Endodermal cell (in vitro differentiated cells): ENCODE measurements around the gene RFX5. TPM values are rescaled to one million over a fixed set of nuclear protein-coding genes. Genes with fewer than 3 reads are reported as not detected.

Experiments
- DNase-seq: peaks from one replicate; pipeline ENCODE4 v3.0.0-alpha.2; 2017
- H3K27ac ChIP-seq: 2 replicates; pipeline ENCODE4 v1.5.1; 2013; ENCODE audit warnings: mild to moderate bottlenecking, low read depth, low read length, moderate library complexity
- H3K27me3 ChIP-seq: 2 replicates; pipeline ENCODE4 v1.6.1; 2013; ENCODE audit warnings: mild to moderate bottlenecking, low read length, moderate library complexity; ENCODE audit not compliant: insufficient read depth, control insufficient read depth, poor library complexity, severe bottlenecking
- H3K36me3 ChIP-seq: 2 replicates; pipeline ENCODE4 v1.7.0; 2013; ENCODE audit warnings: mild to moderate bottlenecking, low read length, moderate library complexity; ENCODE audit not compliant: control insufficient read depth, insufficient read depth
- H3K4me1 ChIP-seq: one replicate; pipeline ENCODE4 v1.7.0; 2013; ENCODE audit warnings: low read length; ENCODE audit not compliant: control insufficient read depth, insufficient read depth
- H3K4me3 ChIP-seq: 2 replicates; pipeline ENCODE4 v1.5.1; 2013; ENCODE audit warnings: mild to moderate bottlenecking, low read length, moderate library complexity
- H3K9ac ChIP-seq: 2 replicates; pipeline ENCODE4 v1.6.1; 2013; ENCODE audit warnings: mild to moderate bottlenecking, low read length, moderate library complexity; ENCODE audit not compliant: poor library complexity, severe bottlenecking; ENCODE audit errors: extremely low read depth
- H3K9me3 ChIP-seq: 2 replicates; pipeline ENCODE4 v1.6.1; 2013; ENCODE audit warnings: mild to moderate bottlenecking, low read length, moderate library complexity; ENCODE audit not compliant: control insufficient read depth
- H3K27ac Mint-ChIP-seq: 2 replicates; pipeline ENCODE4 v1.8.0; 2020; ENCODE audit warnings: mixed read lengths
- H3K27me3 Mint-ChIP-seq: 2 replicates; pipeline ENCODE4 v1.8.0; 2021; ENCODE audit warnings: mild to moderate bottlenecking, mixed read lengths; ENCODE audit not compliant: insufficient read depth
- H3K36me3 Mint-ChIP-seq: 2 replicates; pipeline ENCODE4 v1.8.0; 2020; ENCODE audit warnings: low read depth, mixed read lengths
- H3K4me1 Mint-ChIP-seq: 2 replicates; pipeline ENCODE4 v1.8.0; 2020; ENCODE audit warnings: mixed read lengths
- H3K4me3 Mint-ChIP-seq: 2 replicates; pipeline ENCODE4 v1.8.0; 2020; ENCODE audit warnings: mild to moderate bottlenecking, moderate library complexity, mixed read lengths
- H3K9me3 Mint-ChIP-seq: 2 replicates; pipeline ENCODE4 v1.8.0; 2020; ENCODE audit warnings: mild to moderate bottlenecking, mixed read lengths
- WGBS, 2 experiments: methylation state at CpG; one replicate each; pipeline versions ENCODE4 v1.1.5 to v1.1.7; 2013; ENCODE audit warnings: missing lambda C conversion rate in 2 of 2, mixed read lengths in 1 of 2; ENCODE audit not compliant: insufficient coverage in 1 of 2, insufficient read length in 1 of 2; 5-methylcytosine and 5-hydroxymethylcytosine counted together
- total RNA-seq, 2 donors: library from RNA; stranded (reverse); fragmentation: NEBNext Ultra II Directional in 1 of 2; extraction: Animal tissue kit (Norgen Biotek cat#: 25700) in 1 of 2; gene quantifications; 2 replicates in 1 of 2; 3 replicates in 1 of 2; pipeline ENCODE4 v1.2.1, GENCODE V29; 2021
- TF ChIP-seq, protein P1 (sequence below): fragments of 200-600 bp; sonication (generic); conservative IDR thresholded peaks from 2 replicates; pipeline ENCODE4 v1.5.0; 2021; ENCODE audit warnings: antibody characterized with exemption, mild to moderate bottlenecking

Gene RFX5
- total RNA-seq, 2 donors from 2014 or later, result 57.7 to 72.1 TPM

DNA sequence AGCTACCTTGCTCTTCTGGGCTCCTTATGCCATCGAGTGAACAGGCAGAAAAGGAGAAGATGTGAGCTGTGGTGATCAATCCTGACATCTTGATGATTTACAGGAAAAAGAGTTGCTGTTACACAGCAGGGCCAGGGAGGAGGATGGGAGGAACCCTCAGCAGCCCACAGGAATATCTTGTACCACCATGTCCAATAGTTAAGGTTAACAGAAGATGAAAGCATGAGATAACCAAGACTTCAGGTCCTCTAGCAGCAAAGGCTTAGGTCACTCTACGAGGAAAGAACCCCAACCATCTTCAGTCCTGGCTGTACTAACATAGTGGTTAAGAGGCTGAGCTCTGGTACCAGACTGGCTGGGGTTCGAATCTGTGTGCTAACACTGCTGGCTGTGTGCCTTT is 37.5 kb upstream of the RFX5 start:
- Mint-ChIP-seq H3K4me1 (no peaks in the 10 kb centered on the region), H3K4me3 (no peak overlapping the region), H3K36me3 (no peaks in the 10 kb centered on the region), H3K27ac (no peak overlapping the region), H3K27me3 (no peaks in the 10 kb centered on the region), H3K9me3 (peaks cover 3% of the 10 kb centered on the region)
- H3K27me3 ChIP-seq, result no peaks in the 10 kb centered on the region
- H3K4me1 ChIP-seq, result no peaks in the 10 kb centered on the region
- no peak for DNase-seq
- TF ChIP-seq, protein P1, sequence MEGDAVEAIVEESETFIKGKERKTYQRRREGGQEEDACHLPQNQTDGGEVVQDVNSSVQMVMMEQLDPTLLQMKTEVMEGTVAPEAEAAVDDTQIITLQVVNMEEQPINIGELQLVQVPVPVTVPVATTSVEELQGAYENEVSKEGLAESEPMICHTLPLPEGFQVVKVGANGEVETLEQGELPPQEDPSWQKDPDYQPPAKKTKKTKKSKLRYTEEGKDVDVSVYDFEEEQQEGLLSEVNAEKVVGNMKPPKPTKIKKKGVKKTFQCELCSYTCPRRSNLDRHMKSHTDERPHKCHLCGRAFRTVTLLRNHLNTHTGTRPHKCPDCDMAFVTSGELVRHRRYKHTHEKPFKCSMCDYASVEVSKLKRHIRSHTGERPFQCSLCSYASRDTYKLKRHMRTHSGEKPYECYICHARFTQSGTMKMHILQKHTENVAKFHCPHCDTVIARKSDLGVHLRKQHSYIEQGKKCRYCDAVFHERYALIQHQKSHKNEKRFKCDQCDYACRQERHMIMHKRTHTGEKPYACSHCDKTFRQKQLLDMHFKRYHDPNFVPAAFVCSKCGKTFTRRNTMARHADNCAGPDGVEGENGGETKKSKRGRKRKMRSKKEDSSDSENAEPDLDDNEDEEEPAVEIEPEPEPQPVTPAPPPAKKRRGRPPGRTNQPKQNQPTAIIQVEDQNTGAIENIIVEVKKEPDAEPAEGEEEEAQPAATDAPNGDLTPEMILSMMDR, result no peak
- H3K9ac ChIP-seq, result no peak overlapping the region
- H3K27ac ChIP-seq, result no peak overlapping the region
- WGBS, 2 experiments, result 92 to 93% methylated on average over 2 to 3 of the region's 3 CpGs
- no peaks in the 10 kb centered on the region for H3K36me3 ChIP-seq
- no peak overlapping the region for H3K4me3 ChIP-seq
- H3K9me3 ChIP-seq, result no peaks in the 10 kb centered on the region

DNA sequence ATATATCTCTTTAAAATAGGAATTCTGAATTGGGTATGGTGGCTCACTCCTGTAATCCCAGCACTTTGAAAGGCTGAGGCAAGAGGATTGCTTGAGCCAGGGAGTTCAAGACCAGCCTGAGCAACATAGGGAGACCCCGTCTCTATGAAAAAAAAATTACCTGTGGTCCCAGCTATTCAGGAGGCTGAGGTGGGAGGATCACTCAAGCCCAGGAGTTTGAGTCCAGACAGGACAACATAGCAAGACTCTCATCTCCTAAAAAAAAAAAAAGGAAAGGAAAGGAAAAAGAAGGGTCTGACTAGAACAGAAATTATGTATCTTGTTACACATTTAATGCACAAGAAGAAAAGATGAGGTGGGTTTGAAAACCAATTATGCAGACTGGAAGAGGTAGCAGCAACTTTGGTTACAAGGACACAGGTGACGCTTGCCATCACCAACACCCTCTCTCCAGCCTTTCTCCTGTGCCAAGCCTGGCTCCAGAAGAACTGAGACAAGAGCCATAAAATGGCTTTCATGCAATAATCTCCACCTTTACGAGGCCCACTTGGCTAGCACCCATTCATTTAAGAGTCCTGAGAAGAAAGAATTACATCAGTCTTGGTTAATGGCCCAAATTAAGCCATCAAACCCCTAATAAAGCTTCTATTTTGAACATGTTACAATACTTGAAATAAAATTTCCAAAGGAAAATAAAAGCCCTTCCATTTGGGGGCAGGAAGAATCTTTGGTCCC is 30.3 kb upstream of the RFX5 start:
- H3K9me3 Mint-ChIP-seq, result no peaks in the 10 kb centered on the region
- H3K9ac ChIP-seq, result no peak overlapping the region
- WGBS, 2 experiments, result 88 to 100% methylated on average over 2 to 3 of the region's 3 CpGs
- H3K27ac ChIP-seq, result no peak overlapping the region
- H3K27ac Mint-ChIP-seq, result no peak overlapping the region
- peaks cover 1% of the 10 kb centered on the region for H3K27me3 Mint-ChIP-seq
- H3K4me3 ChIP-seq, result no peak overlapping the region
- H3K36me3 Mint-ChIP-seq, result no peaks in the 10 kb centered on the region
- TF ChIP-seq, protein P1, result no peak
- no peaks in the 10 kb centered on the region for H3K27me3 ChIP-seq
- no peak for DNase-seq
- peaks cover 8% of the 10 kb centered on the region for H3K4me1 Mint-ChIP-seq
- H3K9me3 ChIP-seq, result no peaks in the 10 kb centered on the region
- no peaks in the 10 kb centered on the region for H3K36me3 ChIP-seq
- no peak overlapping the region for H3K4me3 Mint-ChIP-seq
- H3K4me1 ChIP-seq, result peaks cover 1% of the 10 kb centered on the region

DNA sequence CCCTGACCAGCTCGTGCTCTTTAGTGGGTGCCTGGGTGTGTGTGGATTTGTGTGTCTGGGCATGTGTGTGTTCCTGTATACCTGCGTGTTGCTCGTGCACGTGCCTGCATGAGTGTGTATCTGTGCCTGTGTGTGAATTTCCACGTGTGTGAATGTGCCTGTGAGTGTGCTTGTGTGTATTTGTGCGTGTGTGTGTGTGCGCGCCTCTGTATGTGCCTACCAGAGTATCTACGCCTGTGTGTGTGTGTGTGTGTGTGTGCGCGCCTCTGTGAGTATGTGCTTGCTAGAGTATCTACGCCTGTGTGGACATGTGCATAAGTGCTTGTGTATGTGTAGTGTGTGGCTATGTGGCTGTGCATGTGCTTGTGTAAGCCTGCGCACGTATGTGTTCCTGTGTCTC is 26.1 kb upstream of the RFX5 start:
- TF ChIP-seq, protein P1, result no peak
- H3K9me3 Mint-ChIP-seq, result no peaks in the 10 kb centered on the region
- H3K36me3 ChIP-seq, result no peaks in the 10 kb centered on the region
- peaks cover 12% of the 10 kb centered on the region for H3K4me1 Mint-ChIP-seq
- no peaks in the 10 kb centered on the region for H3K36me3 Mint-ChIP-seq
- H3K27me3 Mint-ChIP-seq, result peaks cover 1% of the 10 kb centered on the region
- H3K27ac Mint-ChIP-seq, result no peak overlapping the region
- DNase-seq, result no peak
- H3K27ac ChIP-seq, result no peak overlapping the region
- H3K4me3 ChIP-seq, result no peak overlapping the region
- WGBS, 2 experiments, result 80 to 96% methylated on average over 9 to 14 of the region's 14 CpGs
- no peaks in the 10 kb centered on the region for H3K9me3 ChIP-seq
- H3K4me3 Mint-ChIP-seq, result no peak overlapping the region
- no peak overlapping the region for H3K9ac ChIP-seq
- peaks cover 6% of the 10 kb centered on the region for H3K4me1 ChIP-seq
- no peaks in the 10 kb centered on the region for H3K27me3 ChIP-seq
